Stomach (tissue), 9 donors: ENCODE measurements around the gene CREBZF. TPM values are rescaled to one million over a fixed set of nuclear protein-coding genes. Genes with fewer than 3 reads are reported as not detected.
A peak's percentile ranks its signal among the peaks of the same experiment; 100 is the strongest.
"Not testable (repeated sequence)": the region's sequence is repeated elsewhere in the genome, so short reads cannot be mapped to it uniquely, and the experiment has no call there.

Experiments used
- DNase-seq, 2 donors: peaks; one replicate each; pipeline versions ENCODE4 v3.0.0 to v3.0.0-alpha.2; 2013 to 2019
- H3K27ac ChIP-seq, 5 donors: fragments of 200-600 bp in 4 of 5; sonication (generic) in 4 of 5; one replicate each; pipeline ENCODE4 v1.5.1; 2013 to 2019; ENCODE audit warnings: mild to moderate bottlenecking in 1 of 5, moderate library complexity in 1 of 5
- H3K27me3 ChIP-seq, 3 donors: fragments of 200-600 bp; sonication (generic); one replicate each; pipeline ENCODE4 v1.5.1; 2017 to 2019; ENCODE audit warnings: mixed run types in 1 of 3
- H3K36me3 ChIP-seq, 4 donors: fragments of 200-600 bp; sonication (generic); 1 replicate in 3 of 4; 2 replicates in 1 of 4; pipeline ENCODE4 v1.5.1; 2016 to 2019
- H3K4me1 ChIP-seq, 4 donors: fragments of 200-600 bp; sonication (generic); one replicate each; pipeline ENCODE4 v1.5.1; 2016 to 2019
- H3K4me3 ChIP-seq, 4 donors: fragments of 200-600 bp; sonication (generic) in 3 of 4; one replicate each; pipeline ENCODE4 v1.5.1; 2016 to 2019; ENCODE audit warnings: mild to moderate bottlenecking in 1 of 4
- H3K9me3 ChIP-seq, 4 donors: fragments of 200-600 bp; sonication (generic); one replicate each; pipeline ENCODE4 v1.5.1; 2016 to 2019
- CTCF ChIP-seq, 7 experiments: fragments of 450-650 bp in 4 of 7; fragments of 200-600 bp in 3 of 7; sonication (generic) in 3 of 7; IDR thresholded peaks; one replicate each; pipeline ENCODE4 v1.5.1; 2016 to 2019; ENCODE audit warnings: antibody characterized with exemption in 7 of 7, control low read depth in 2 of 7, mild to moderate bottlenecking in 1 of 7
- EP300 ChIP-seq: sonication (generic); formaldehyde crosslinking; IDR thresholded peaks from one replicate; pipeline ENCODE4 v1.6.1; 2017; ENCODE audit warnings: antibody characterized with exemption
- POLR2A ChIP-seq, 4 donors: fragments of 450-650 bp; IDR thresholded peaks; one replicate each; pipeline ENCODE4 v1.6.1; 2016; ENCODE audit warnings: antibody characterized with exemption in 4 of 4, control low read depth in 2 of 4, mild to moderate bottlenecking in 1 of 4, moderate library complexity in 1 of 4
- POLR2AphosphoS5 ChIP-seq, 3 donors: sonication (generic); formaldehyde crosslinking; IDR thresholded peaks; one replicate each; pipeline ENCODE4 v1.6.1; 2016; ENCODE audit warnings: antibody characterized with exemption in 3 of 3
- WGBS, 5 donors: extraction: QIAGEN DNeasy Blood & Tissue Kit in 3 of 5; methylation state at CpG; one replicate each; pipeline versions ENCODE4 v1.1.5 to v1.1.7; 2013 to 2018; 5-methylcytosine and 5-hydroxymethylcytosine counted together
- intact Hi-C: fragments of 100-400 bp; cut with DNase I; formaldehyde crosslinking; loops from one replicate; pipeline ENCODE4 v1.15.1; 2023; ENCODE audit warnings: low total_unique reads
- polyA plus RNA-seq, 3 donors: library from polyadenylated mRNA; stranded (reverse); fragments of 200-250 nt; gene quantifications; one replicate each; pipeline ENCODE4 v1.2.3, GENCODE V29; 2013
- total RNA-seq, 5 donors: library from RNA; depleted of rRNA; stranded (reverse); fragments of >200 nt; gene quantifications; one replicate each; pipeline versions ENCODE4 v1.1.0 to v1.2.3, GENCODE V29; 2014 to 2016
- donor health status: healthy with polysubstance abuse.
- donor health status: Bipolar disorder and iron deficiency.
- donor health status: healthy.

Gene CREBZF
- total and polyA plus RNA-seq, 8 donors = 12.5 to 387 (median 77.0) TPM

- no peak for DNase-seq
- TF ChIP-seq CTCF (IDR thresholded peaks at IDR 0.05) (no peak), POLR2AphosphoS5 (IDR thresholded peaks at IDR 0.05) (no peak), POLR2A (IDR thresholded peaks at IDR 0.05) (no peak), EP300 (no peak)
- H3K36me3 ChIP-seq = peaks cover 0 to 50% (median 33%) of the 10 kb centered on the region in 4 donors
- H3K27ac ChIP-seq = peak overlapping the region in 2 of 5 donors; percentile 9 to 98
- 2 to 8% (median 5%) methylated on average over 4 of the region's 4 CpGs for WGBS, 5 donors
- no peaks in the 10 kb centered on the region for H3K27me3 ChIP-seq
- peak overlapping the region; percentile 75 to 88 (median 82) for H3K4me3 ChIP-seq
- no peaks in the 10 kb centered on the region for H3K9me3 ChIP-seq
- intact Hi-C loops = no loop called here
- peaks cover 11 to 78% (median 68%) of the 10 kb centered on the region in 4 donors for H3K4me1 ChIP-seq
These were observed 2.8 kb downstream of the CREBZF start for GRCh38 chr11:85661972-85662664.

GRCh38 chr11:85658180-85658579 lies 6.7 kb downstream of the CREBZF start:
- Histone ChIP-seq H3K36me3 (peaks cover 6 to 87% (median 71%) of the 10 kb centered on the region in 4 donors), H3K4me1 (peaks cover 4 to 73% (median 60%) of the 10 kb centered on the region in 4 donors), H3K4me3 (no peak overlapping the region), H3K9me3 (no peaks in the 10 kb centered on the region), H3K27me3 (no peaks in the 10 kb centered on the region), H3K27ac (no peak overlapping the region)
- DNase-seq = no peak
- WGBS, 5 donors = 16 to 28% (median 20%) methylated on average over 1 of the region's 1 CpG
- intact Hi-C loops = no loop called here
- TF ChIP-seq POLR2AphosphoS5 (IDR thresholded peaks at IDR 0.05) = no peak
- TF ChIP-seq EP300 = no peak
- TF ChIP-seq POLR2A (IDR thresholded peaks at IDR 0.05) = no peak
- no peak for TF ChIP-seq CTCF (IDR thresholded peaks at IDR 0.05)

GRCh38 chr11:85656777-85657176 lies 8.2 kb downstream of the CREBZF start:
- WGBS, 5 donors = 78 to 89% (median 83%) methylated on average over 1 of the region's 1 CpG
- H3K4me3 ChIP-seq = no peak overlapping the region
- TF ChIP-seq POLR2AphosphoS5 (IDR thresholded peaks at IDR 0.05) (no peak), POLR2A (IDR thresholded peaks at IDR 0.05) (no peak), EP300 (no peak), CTCF (IDR thresholded peaks at IDR 0.05) (no peak)
- H3K27ac ChIP-seq = no peak overlapping the region
- peaks cover 4 to 66% (median 51%) of the 10 kb centered on the region in 4 donors for H3K4me1 ChIP-seq
- intact Hi-C loops = no loop called here
- H3K27me3 ChIP-seq = no peaks in the 10 kb centered on the region
- DNase-seq = no peak
- H3K36me3 ChIP-seq = peaks cover 6 to 85% (median 76%) of the 10 kb centered on the region in 4 donors
- H3K9me3 ChIP-seq = no peaks in the 10 kb centered on the region

GRCh38 chr11:85654343-85654742 lies 10.6 kb downstream of the CREBZF start:
- 94 to 97% (median 96%) methylated on average over 3 to 4 of the region's 4 CpGs for WGBS, 5 donors
- H3K9me3 ChIP-seq, intact Hi-C loops, H3K27me3 ChIP-seq, DNase-seq, H3K4me3 ChIP-seq, H3K27ac ChIP-seq: not testable (repeated sequence)
- peaks cover 5 to 52% (median 32%) of the 10 kb centered on the region in 4 donors for H3K4me1 ChIP-seq
- H3K36me3 ChIP-seq = peaks cover 6 to 76% (median 71%) of the 10 kb centered on the region in 4 donors
